Ovary (tissue), 3 donors: Measurements from ENCODE around the gene CTIF.

Experiments used
- CTCF ChIP-seq, 3 donors: fragments of 450-650 bp in 2 of 3; fragments of 200-600 bp in 1 of 3; IDR thresholded peaks; one replicate each; pipeline versions ENCODE4 v1.5.1 to v1.8.0; 2016 to 2022; ENCODE audit warnings: antibody characterized with exemption in 3 of 3, mild to moderate bottlenecking in 1 of 3
- POLR2A ChIP-seq: fragments of 450-650 bp; IDR thresholded peaks from one replicate; pipeline ENCODE4 v1.6.1; 2017; ENCODE audit warnings: antibody characterized with exemption, mild to moderate bottlenecking, moderate library complexity
- donor health status: DM: no; HTN: no; CAD: no.

DNA sequence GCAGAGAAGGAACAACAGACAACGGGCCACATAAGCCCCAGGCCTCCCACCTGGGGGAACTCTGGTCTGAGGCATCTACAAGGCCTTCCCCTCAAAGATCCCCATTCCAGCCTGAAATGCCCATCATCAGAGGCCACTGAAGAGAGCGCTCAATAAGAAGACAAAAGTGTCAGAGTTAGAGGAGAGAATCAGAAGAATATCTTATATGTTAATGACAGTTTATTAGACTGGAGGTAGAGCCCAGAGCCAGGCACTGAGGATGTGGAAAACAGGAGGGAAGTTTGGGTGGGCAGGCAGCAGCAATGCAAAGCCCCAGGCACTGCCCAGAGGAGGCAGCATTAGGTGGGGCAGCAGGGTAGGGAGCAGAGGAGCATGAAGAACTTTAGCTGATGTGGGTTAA is 2.9 kb upstream of the CTIF start:
- no peak for TF ChIP-seq CTCF (IDR thresholded peaks at IDR 0.05)
- no peak for TF ChIP-seq POLR2A
